NCI-H748 (cell line): Measurements from ENCODE around the gene KANSL1L.
A peak's percentile ranks its signal among the peaks of the same experiment; 100 is the strongest.

ENCODE experiments used
- DNase-seq: peaks from one replicate; lab custom pipeline; 2025; ENCODE audit not compliant: unreplicated experiment; lab: John Stamatoyannopoulos, UW

Gene KANSL1L

DNA sequence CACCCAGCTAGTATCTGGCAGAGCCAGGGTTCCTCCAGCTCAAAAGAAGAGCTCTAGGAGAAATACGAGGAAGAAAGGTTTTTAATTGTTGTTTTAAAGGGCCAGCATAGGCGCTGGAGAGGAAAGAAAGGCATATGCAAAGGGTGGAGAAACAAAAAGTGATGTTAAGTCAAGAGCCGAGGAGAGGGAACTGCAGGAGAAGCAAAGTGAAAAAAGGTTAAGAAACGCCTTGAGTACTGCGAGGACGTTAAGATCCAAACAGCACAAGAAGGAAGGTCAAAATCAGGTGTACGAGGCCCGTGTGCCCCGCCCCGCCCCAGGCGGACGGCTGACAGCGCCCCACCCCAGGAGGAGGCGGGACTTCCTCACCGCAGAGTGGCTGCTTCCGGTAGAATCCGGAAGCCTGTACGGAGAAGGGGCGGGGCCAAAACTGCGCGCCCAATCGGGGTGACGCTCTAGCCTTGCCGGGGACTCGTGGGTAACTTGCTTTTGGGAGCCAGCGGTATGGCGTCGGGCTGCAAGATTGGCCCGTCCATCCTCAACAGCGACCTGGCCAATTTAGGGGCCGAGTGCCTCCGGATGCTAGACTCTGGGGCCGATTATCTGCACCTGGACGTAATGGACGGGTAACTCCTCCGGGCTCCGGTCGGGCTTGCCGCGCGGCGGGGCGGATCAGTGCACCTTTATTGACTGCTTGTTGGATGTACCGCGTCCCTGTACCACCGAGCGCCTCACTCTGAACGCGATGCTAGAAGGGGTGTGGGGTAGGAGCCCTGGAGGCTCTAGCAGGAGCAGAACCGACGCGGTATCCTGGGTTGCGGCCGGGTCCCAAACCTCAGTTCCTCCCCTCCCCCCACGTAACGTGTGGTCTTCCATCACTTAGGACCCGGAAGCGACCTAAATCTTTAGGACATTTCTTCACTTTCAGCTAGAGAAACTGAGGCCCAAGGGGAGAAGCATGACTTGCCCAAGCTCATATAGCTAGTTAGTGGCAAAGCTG lies 168.8 kb downstream of the KANSL1L start, which contains the start of gene RPE:
TSS of gene RPE (plus strand) at position 481 of the 1,000 bp plus-strand sequence. CDS start at position 505, 24 bp downstream.
- peak; percentile 96 for DNase-seq

DNA sequence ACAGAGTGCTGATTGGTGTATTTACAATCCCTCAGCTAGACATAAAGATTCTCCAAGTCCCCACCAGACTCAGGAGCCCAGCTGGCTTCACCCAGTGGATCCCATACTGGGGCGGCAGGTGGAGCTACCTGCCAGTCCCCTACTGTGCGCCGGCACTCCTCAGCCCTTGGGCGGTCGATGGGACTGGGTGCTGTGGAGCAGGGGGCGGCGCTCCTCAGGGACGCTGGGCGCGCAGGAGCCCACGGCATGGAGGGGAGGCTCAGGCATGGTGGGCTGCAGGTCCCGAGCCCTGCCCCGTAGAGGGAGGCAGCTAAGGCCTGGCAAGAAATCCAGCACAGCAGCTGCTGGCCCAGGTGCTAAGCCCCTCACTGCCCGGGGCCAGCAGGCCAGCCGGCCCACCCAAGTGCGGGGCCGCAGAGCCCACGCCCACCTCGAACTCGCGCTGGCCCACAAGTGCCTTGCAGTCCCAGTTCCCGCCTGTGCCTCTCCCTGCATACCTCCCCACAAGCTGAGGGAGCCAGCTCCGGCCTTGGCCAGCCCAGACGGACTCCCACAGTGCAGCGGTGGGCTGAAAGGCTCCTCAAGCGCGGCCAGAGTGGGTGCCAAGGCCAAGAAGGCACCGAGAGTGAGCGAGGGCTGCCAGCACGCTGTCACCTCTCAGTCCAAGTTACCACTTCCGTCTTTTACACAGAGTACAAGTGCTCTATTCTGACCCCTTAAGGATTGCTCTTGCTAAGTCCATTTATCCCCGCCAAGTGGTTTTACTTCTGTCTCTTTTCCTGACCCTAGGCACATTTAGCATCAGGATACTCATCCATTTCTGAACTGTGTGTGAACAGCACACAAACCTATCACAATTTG lies 170.5 kb downstream of the KANSL1L start:
- DNase-seq, result no peak

DNA sequence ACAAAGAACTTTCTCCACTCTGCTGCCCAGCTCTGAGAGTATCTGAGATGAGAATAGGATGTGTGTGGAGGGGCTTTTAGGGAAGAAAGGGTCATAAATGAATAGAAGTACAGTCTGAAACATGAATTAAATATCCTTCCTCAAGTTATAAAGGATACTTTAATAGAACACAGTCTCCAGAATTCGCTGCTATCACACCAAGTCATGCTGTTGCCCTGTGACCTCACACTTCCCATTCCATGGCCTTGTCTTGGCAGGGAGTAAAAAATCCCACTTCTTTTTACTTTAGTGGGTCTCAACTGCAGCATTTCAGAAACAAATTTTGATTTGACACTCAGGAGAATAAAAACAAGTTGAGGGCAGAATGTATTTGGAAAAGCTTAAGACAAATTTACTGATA lies 172.6 kb downstream of the KANSL1L start:
- DNase-seq, result no peak

DNA sequence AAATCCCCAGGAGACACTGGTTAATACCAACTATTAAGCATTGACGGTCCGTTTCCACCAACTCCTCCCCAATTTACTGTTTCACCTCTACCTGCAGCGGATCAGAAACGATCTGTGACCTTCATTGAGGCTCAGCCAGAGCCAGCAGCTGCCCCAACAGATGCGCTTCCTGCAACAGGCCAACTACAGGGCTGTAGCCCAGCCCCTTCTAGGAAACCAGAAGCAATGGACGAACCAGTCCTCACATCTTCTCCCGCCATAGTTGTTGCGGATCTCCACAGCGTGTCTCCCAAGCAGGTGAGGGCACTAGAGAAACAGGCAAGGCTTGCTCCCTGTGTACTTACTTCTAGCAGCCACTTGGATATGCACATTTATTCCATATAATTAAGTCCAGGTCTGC lies 177.2 kb downstream of the KANSL1L start:
- no peak for DNase-seq

DNA sequence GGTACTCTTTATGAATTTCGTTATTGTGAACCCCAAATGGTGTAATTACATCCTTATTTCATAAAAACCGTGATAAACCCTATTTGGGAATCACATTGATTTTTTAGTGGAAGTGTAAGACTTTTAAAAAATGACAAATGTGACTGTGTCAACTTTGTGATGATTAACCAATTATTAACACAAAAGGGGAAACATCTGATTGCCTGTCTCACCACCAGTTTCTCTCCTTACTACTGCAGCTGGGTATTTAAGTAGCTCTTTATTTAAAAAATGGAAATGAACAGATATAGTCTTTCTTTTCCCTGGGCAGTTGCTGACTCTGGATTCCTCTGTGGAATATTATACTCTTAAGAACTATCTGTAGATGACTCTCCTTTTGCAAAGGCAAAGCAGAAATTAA lies 180.4 kb downstream of the KANSL1L start:
- DNase-seq, result no peak

DNA sequence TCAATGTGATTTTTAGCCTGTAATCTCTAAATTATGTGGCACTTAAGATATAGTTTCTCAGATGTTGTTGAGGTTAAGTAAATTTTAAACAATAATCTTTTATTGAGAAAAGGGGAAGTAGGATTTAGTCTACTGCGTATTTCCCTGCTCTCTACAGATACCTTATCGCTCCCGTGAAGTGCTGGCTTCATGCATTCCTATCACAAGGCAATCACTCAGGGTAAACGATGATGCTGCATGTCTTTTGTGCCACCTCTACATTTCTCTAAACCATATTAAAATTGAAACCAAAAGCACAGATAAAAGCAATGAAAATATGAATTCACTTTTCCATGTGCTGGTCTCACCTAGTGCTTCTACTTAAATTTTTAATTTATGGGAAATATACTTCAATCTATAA lies 183.2 kb downstream of the KANSL1L start:
- no peak for DNase-seq

DNA sequence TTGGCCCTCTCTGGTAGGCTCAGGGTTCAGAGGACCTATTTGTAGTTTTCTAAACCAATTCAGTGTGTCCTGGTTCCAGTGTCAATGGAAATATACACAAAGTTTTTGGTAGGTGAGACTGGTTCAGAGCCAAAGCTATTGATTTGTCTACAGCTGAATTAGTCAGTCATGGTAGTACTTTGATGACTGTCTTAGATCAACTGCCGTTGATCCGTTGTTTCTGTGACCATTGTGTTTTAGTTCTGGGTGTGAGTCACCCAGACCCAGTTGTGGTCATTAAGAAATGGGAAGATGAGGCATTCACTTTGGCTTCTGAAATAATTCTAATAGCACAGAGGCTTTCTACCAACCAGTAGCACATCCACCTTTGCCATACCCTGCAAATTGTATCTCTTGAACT lies 184.8 kb downstream of the KANSL1L start:
- DNase-seq, result no peak

DNA sequence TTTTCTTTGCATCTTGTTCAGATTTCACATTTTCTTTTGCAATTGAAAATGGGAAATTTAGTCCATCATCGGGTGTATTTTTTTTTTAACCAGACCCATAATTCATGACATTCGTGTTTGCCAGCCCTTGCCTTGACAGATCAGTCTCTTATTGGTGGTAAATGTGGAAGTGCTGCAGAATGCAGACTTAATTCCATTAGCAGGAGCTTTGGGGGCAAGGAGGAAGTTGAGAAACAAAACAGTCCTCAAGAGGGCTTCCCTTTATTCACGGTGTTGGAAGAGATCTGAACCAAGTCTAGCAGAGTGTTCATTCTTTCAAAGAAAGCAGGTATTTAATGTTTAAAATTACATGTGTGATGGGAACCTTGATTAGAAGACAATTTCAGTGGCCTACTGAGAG lies 185.3 kb downstream of the KANSL1L start:
- DNase-seq, result no peak

DNA sequence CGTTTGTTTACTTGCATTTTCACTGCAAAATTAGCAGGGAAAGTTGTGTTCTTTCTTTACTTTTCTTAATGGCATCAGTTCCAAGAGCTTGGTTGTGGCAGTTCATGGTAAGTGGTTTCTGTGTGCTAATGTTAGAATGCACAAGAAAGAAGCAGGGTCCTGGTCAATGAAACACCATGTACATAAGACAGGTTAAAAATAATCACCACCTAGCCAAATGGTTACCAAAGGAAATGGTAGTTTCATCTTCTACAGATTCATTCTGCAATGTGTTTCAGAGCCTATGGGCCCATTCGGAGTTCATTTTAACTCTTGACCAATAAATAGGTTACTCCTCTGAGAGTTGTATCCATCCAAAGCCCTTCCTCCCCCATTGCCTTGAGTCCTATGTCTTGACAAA lies 186.9 kb downstream of the KANSL1L start:
- no peak for DNase-seq

DNA sequence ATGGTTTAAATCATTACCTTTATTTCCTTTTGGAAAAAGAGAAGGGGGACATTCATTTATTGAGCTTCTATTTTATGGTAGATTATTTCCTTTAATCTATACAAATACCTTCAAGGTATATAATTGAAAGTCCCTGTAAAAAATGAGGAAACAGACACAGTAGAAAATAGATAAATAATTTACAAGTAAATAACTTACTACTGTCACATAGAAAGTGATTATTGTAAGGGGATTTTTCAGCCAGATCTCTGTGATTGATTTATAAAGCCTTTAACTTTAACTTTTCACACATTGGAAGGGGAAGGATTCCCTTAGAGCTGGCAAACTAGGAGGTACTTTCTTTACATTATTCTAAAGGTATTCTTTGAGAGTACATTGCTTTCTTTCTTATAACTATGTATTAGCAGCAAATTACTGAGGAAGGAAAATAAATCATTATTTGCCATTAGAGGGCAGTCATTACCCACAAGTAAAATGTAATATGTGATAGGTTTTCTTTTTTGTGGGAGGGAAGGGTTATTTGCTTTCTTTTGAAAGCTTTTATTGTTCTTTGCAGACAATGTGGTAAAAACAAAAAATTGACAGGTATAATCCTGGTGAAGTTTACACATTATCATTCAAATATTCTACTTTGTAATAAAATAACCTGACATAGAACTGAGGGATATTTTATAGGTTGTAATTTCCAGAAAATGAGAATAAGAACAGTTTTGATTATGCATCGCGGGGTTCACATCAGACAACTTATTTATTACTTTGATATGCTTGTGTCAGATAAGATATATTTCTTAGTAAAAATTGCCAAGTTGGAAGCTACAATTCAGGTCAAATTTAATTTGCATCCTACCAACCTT lies 193.6 kb downstream of the KANSL1L start:
- DNase-seq, result peak; percentile 58

DNA sequence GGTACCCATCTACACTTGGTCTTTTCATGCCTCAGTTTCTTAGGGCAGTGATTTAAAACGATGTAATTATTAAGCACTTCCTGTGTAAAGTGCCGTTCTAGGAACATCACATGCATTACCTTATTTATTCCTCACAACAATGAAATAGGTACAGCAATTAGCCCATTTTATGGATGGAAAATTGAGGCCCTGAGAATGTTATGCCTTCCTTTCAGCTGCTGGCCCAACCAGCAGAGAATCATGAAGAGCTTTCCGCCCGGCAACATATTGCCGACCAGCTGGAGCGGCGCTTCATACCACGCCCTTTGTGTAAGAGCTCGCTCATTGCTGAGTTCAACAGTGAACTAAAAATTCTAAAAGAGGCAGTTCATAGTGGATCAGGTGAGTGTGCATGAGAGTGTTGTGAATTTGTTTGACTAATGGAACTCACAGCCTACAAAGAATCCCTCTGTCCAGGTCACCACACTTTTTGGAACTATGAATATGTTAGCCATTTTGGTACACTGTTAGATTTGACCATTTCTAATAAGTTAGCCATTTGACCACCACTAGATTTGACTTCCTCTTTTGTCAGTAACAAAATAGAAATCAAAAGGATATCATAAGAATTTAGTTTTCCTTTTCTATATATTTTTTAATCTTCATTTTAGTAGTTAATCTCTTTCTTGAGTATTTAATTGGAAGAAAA lies 194.4 kb downstream of the KANSL1L start:
- no peak for DNase-seq

DNA sequence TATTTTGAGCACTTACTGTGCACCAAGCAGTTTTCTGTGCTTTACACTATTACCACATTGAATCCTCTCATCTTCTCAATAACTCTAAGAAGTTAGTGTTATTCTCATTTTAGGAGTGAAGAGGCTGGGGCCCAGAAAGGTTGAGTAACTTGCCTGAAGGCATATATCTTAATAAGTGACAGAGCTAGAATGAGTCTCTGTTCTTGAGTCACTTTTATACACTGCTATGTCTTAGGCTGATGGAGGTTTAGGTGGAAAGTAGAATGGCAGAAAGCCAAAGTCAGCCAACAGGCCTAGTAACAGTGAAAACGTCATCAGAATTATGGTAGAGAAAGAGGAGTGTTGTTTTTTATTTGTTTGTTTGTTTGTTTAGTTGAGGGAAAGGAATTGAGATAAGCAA lies 196.6 kb downstream of the KANSL1L start:
- DNase-seq, result no peak

DNA sequence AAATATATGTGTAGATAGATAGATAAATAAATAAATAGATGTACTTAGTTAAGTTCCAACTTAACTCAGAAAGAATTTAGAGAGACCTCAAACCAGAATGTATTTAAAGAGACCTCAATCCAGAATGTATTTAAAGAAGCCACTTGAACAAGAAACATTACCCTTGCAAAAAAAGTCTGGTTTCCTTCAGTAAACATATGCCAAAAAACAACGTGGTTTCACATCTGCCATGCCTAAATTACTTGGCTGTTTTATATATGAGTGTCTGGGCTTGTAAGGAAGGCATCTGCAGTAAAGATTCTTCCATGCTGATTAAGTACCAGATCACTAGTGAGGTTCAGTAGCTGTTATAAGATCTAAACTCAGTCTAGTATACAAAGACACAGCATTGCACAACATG lies 197.9 kb downstream of the KANSL1L start:
- no peak for DNase-seq
